Measurements from ENCODE around the gene PRKCA. TPM values are rescaled to one million over a fixed set of nuclear protein-coding genes. Genes with fewer than 3 reads are reported as not detected.

The PRKCA gene
- total RNA-seq, 3 donors from 2014 or later, result 42.3 to 77.7 (median 56.3) TPM

GRCh38 chr17:66538776-66539175, 236.4 kb downstream of the PRKCA start:
- no peaks in the 10 kb centered on the region for H3K36me3 ChIP-seq (ENCODE audit: low read depth)
- ATAC-seq (no peak), DNase-seq (no peak)
- H3K4me3 ChIP-seq, result no peak overlapping the region
- no peaks in the 10 kb centered on the region for H3K9me3 ChIP-seq
- H3K4me1 ChIP-seq (ENCODE audit: low read depth), result peaks cover 15% of the 10 kb centered on the region
- TF ChIP-seq, protein P1, sequence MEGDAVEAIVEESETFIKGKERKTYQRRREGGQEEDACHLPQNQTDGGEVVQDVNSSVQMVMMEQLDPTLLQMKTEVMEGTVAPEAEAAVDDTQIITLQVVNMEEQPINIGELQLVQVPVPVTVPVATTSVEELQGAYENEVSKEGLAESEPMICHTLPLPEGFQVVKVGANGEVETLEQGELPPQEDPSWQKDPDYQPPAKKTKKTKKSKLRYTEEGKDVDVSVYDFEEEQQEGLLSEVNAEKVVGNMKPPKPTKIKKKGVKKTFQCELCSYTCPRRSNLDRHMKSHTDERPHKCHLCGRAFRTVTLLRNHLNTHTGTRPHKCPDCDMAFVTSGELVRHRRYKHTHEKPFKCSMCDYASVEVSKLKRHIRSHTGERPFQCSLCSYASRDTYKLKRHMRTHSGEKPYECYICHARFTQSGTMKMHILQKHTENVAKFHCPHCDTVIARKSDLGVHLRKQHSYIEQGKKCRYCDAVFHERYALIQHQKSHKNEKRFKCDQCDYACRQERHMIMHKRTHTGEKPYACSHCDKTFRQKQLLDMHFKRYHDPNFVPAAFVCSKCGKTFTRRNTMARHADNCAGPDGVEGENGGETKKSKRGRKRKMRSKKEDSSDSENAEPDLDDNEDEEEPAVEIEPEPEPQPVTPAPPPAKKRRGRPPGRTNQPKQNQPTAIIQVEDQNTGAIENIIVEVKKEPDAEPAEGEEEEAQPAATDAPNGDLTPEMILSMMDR (IDR thresholded peaks at IDR 0.05), result no peak
- intact Hi-C loops (cut with DNase I, micrococcal nuclease), result no loop called here

GRCh38 chr17:66540131-66540781, 237.8 kb downstream of the PRKCA start:
- intact Hi-C loops (cut with DNase I, micrococcal nuclease), result no loop called here
- Histone ChIP-seq H3K9me3 (no peaks in the 10 kb centered on the region), H3K36me3 (ENCODE audit: low read depth) (no peaks in the 10 kb centered on the region), H3K4me1 (ENCODE audit: low read depth) (peaks cover 15% of the 10 kb centered on the region), H3K4me3 (no peak overlapping the region)
- peak; percentile 22 to 52 (median 33) for DNase-seq
- ATAC-seq, result peak; percentile 59
- TF ChIP-seq, protein P1 (IDR thresholded peaks at IDR 0.05), result no peak

GRCh38 chr17:66541461-66542128, 239.2 kb downstream of the PRKCA start:
- intact Hi-C loops (cut with DNase I, micrococcal nuclease), result no loop called here
- DNase-seq, result no peak
- TF ChIP-seq, protein P1 (IDR thresholded peaks at IDR 0.05), result no peak

GRCh38 chr17:66542129-66542966, 239.9 kb downstream of the PRKCA start:
- Histone ChIP-seq H3K9me3 (no peaks in the 10 kb centered on the region), H3K36me3 (ENCODE audit: low read depth) (no peaks in the 10 kb centered on the region), H3K4me3 (no peak overlapping the region), H3K4me1 (ENCODE audit: low read depth) (peaks cover 23% of the 10 kb centered on the region)
- ATAC-seq (peak; percentile 63), DNase-seq (no peak)
- intact Hi-C loops (cut with DNase I, micrococcal nuclease), result no loop called here
- TF ChIP-seq, protein P1 (IDR thresholded peaks at IDR 0.05), result no peak

More at GRCh38 chr17:66541461-66542128, 239.2 kb downstream of the PRKCA start:
- ATAC-seq, result peak; percentile 27
- no peaks in the 10 kb centered on the region for H3K9me3 ChIP-seq
- no peak overlapping the region for H3K4me3 ChIP-seq
- no peaks in the 10 kb centered on the region for H3K36me3 ChIP-seq (ENCODE audit: low read depth)
- peaks cover 17% of the 10 kb centered on the region for H3K4me1 ChIP-seq (ENCODE audit: low read depth)

DNA sequence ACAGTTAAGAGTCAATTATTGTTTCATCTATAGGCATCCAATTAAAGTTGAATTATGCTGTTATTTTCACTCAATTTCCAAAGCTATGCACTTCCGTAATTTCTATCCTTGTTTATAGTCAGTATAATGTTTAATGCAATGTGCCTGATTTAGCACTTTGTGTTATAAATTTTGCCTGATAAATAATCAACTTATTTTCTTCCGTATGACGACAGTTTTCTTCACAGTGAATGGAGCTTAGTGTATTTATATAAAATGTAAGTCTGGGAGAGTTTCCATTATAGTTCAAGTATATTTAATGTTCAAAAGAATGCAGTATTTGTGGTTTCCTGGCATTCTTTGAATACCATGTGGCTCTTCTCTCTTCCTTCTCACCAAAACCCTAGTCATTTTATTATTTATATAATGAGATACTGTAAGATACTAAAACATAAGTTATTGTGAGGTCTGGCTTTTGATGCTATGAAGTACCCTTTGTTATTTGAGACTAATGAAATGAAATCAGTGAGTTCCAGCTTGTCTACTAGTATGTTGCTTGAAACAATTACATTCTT, 240.6 kb downstream of the PRKCA start:
- no peak for DNase-seq
- peaks cover 27% of the 10 kb centered on the region for H3K4me1 ChIP-seq (ENCODE audit: low read depth)
- H3K36me3 ChIP-seq (ENCODE audit: low read depth), result no peaks in the 10 kb centered on the region
- TF ChIP-seq, protein P1 (IDR thresholded peaks at IDR 0.05), result no peak
- no peak overlapping the region for H3K4me3 ChIP-seq
- intact Hi-C loops (cut with DNase I, micrococcal nuclease), result no loop called here
- no peak for ATAC-seq
- H3K9me3 ChIP-seq, result no peaks in the 10 kb centered on the region
